M059J (cell line): Measurements from ENCODE around the gene CTXN3. TPM values are rescaled to one million over a fixed set of nuclear protein-coding genes. Genes with fewer than 3 reads are reported as not detected.
A peak's percentile ranks its signal among the peaks of the same experiment; 100 is the strongest.

Experiments
- DNase-seq: peaks from one replicate; pipeline ENCODE4 v3.0.0-alpha.2; 2012; ENCODE audit warnings: low read depth
- total RNA-seq: library from RNA; depleted of rRNA; stranded (reverse); fragments of >200 nt; shearing (Covaris generic); gene quantifications from 2 replicates; pipeline ENCODE4 v1.2.3, GENCODE V29; 2014; rRNA removed

CTXN3 gene
- total RNA-seq, 1 experiment from 2014 or later, result not detected

DNA sequence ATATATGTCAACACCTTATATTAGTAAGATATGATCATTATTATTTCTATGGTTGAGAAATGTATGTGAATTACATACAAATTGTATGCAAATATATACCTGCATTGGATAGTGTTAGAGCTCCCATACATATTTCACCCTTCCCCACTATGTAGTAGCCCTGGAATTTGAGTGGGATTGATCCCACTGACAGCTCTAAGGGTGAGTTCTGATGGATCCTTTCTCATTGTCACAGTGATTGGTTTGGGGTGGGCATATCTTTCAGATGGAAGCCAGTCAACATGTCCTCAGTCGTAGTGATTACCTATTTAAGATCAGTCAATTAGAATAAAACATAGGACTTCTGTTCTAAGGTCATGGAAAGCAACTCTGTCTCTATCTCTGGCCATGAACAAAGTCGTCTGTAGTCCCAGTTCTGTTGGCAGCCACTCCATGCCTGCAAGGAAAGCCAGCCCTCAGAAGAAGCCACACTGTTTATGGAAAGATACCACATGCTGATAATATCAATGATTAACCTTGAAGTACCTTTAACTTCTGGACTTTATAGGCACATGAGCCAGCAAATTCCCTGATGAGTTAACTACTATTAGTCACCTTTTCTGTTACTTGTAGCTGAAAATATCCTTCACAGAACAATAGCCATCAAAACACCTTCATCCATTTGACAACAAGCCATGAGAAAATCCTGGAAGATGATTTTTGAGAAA, 49.2 kb downstream of the CTXN3 start:
- DNase-seq, result peak; percentile 97

DNA sequence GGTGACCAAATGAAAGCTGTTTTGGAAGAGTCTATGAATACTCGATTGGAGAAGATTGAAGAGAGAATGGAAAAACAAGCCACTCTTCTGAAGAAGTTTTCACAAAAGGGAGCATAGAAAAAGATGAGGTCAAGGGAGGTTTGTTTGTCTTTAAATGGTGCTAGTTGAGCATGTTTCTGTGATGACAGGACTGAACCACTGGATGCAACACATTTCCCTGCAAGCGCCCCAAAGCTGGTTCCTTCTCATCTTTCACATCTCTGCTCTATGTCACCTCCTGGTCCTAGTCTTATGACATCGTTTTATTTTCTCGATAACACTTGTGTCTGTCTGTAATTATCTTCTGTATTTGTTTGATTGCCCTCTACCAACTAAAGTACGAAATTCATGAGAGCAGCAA, 50.5 kb downstream of the CTXN3 start:
- DNase-seq, result peak; percentile 44

DNA sequence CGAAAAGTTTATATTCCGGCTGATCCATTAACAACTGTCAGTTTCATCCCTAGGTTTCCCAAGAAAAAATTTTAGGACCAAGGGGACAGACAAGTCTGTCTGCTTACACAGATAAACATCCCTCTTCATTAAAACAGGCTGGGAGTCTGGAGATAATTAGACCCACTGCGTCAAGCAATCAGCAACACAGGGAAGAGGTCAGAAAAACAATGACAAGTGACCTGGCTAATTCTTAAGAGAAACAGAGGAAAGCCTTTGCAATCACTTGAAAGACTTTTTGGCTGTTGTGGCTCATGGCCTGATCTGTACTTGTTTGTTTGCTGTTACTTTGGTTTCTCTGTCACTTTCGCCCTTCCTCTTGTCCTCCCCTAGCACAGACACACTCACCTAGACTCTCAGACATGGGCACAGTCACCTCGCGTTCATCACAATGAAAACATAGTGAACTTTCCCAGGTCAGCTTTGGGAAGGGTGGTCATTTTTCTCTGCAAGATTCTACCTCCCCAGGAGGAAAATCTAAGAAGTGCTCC, 51.4 kb downstream of the CTXN3 start:
- DNase-seq, result peak; percentile 22

DNA sequence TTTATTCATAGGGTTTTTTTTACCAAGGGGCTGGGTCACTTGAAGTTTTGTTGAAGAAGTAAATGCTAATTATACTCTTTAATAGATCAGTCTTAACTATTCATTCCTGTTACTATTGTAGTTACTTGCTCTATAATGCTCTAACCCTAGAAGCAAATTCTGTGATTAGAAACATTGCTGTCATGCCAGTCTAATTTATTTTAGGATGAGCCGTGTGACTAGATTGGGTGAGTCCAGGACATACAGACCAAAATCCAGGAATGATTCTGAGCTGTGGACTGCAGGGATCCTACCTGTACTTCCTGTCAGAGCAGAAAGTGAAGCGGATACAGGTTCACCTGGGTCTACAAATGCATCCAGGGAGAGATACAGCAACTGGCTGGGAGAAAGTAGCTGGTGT, 53.6 kb downstream of the CTXN3 start:
- DNase-seq, result no peak

DNA sequence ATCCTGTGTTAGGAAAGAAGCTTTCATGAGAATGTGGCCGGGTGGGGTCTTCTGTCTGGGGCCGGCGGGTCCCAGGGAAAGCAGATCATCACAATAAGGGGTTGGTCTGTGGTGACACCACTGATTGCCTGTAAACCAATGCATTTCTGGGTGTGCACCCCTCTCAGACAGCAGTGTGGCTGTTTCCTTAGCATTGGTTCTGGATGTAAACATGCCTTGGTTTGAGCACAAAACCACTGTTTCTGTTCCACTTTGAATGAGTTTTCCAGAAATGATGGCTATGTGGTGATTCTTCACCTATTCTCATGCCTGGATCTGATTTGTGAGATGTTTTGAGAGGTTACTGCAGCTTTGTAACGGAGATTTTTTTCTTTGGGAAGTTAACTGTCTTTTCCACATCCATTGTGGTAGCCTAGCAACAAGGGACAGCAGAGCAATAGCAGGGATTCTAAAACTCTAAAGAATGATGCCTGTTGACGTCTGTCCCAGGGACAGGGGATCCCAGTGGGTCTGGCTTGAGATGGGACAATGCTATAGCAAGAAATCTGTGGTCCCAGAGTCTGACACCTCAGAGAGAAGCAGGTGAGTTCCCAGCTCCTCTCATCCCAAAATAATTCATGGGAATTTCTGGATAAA, 54.2 kb downstream of the CTXN3 start, which contains the start of gene CCDC192:
Gene CCDC192 (plus strand): TSS at position 466 of the 636 bp plus-strand sequence. CDS start 55 bp downstream, at position 521.
- DNase-seq, result no peak

GRCh38 chr5:127705120-127705892, 56.4 kb downstream of the CTXN3 start:
- peak; percentile 88 for DNase-seq

- no peak for DNase-seq
Observed at GRCh38 chr5:127706691-127707090, 57.8 kb downstream of the CTXN3 start.

DNA sequence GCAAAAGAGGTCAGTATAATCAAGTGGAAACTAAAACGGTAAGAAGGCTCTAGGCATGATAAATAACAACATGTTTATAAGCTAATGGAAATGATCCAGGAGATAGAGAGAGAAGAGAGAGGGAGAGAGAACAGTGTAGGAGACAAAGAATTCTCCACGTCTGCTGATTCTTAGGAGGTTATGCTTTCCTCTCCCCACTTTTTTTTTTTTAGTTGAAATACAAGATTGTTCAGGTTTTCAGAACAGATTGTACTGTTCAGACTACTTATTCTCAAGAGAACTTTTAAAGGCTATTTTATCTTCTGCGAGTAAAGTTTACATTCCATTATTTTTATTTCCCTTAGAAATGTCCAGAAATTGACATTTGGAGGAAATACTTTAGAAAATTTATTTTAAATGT, 58.3 kb downstream of the CTXN3 start:
- DNase-seq, result no peak

Other genes starting within 250 kb of the CTXN3 start
- gene PRRC1, start 131.4 kb upstream of the CTXN3 start, total RNA-seq, result 46.1 and 84.7 TPM in 2 replicates
- gene CCDC192, start 54.3 kb downstream of the CTXN3 start, total RNA-seq, result not detected in 2 replicates